BJ (cell line): ENCODE measurements around the gene WDR38. TPM values are rescaled to one million over a fixed set of nuclear protein-coding genes. Genes with fewer than 3 reads are reported as not detected.

Experiments used
- CTCF ChIA-PET: fragments of 350-600 bp; formaldehyde crosslinking; extraction: SDS; loops from one replicate; lab custom pipeline; 2021; ENCODE audit warnings: antibody characterized with exemption, inconsistent platforms; lab: Yijun Ruan, JAX
- POLR2A ChIA-PET: fragments of 300-600 bp; sonication (Branson Sonifier 250); formaldehyde crosslinking; extraction: SDS; loops from one replicate; lab custom pipeline; 2021; ENCODE audit warnings: antibody characterized with exemption; lab: Charles Lee
- DNase-seq: peaks from one replicate; pipeline ENCODE4 v3.0.0-alpha.2; 2011; ENCODE audit warnings: low read depth
- H3K27me3 ChIP-seq: 2 replicates; pipeline ENCODE4 v1.6.0; 2011; ENCODE audit warnings: low read length; ENCODE audit not compliant: control insufficient read depth, insufficient read depth
- H3K36me3 ChIP-seq: 2 replicates; pipeline ENCODE4 v1.5.1; 2011; ENCODE audit warnings: low read length; ENCODE audit not compliant: control insufficient read depth, insufficient read depth
- H3K4me3 ChIP-seq: 2 replicates; pipeline ENCODE4 v1.5.1; 2011; ENCODE audit warnings: low read depth, mild to moderate bottlenecking, control low read depth, low read length
- polyA plus RNA-seq: library from polyadenylated mRNA; depleted of rRNA; stranded (reverse); fragments of >200 nt; gene quantifications from 2 replicates; pipeline ENCODE4 v1.2.3, GENCODE V29; 2011
- TF ChIP-seq, protein P1 (sequence below): IDR thresholded peaks from 2 replicates; pipeline ENCODE4 v1.5.1; 2011; ENCODE audit warnings: low read depth, mild to moderate bottlenecking, control low read depth, inconsistent platforms, low read length, moderate library complexity; ENCODE audit not compliant: insufficient read depth

The WDR38 gene
- polyA plus RNA-seq, 1 experiment, result not detected

- TF ChIP-seq, protein P1, sequence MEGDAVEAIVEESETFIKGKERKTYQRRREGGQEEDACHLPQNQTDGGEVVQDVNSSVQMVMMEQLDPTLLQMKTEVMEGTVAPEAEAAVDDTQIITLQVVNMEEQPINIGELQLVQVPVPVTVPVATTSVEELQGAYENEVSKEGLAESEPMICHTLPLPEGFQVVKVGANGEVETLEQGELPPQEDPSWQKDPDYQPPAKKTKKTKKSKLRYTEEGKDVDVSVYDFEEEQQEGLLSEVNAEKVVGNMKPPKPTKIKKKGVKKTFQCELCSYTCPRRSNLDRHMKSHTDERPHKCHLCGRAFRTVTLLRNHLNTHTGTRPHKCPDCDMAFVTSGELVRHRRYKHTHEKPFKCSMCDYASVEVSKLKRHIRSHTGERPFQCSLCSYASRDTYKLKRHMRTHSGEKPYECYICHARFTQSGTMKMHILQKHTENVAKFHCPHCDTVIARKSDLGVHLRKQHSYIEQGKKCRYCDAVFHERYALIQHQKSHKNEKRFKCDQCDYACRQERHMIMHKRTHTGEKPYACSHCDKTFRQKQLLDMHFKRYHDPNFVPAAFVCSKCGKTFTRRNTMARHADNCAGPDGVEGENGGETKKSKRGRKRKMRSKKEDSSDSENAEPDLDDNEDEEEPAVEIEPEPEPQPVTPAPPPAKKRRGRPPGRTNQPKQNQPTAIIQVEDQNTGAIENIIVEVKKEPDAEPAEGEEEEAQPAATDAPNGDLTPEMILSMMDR, result no peak
- ChIA-PET POLR2A (no interaction called here), CTCF (interaction anchor here (1.5 kb wide), 1 partner anchor 23 kb away, joined by 4 read pairs; no protein-coding TSS in a partner anchor)
- peaks cover 22% of the 10 kb centered on the region for H3K36me3 ChIP-seq
- no peak overlapping the region for H3K4me3 ChIP-seq
- no peaks in the 10 kb centered on the region for H3K27me3 ChIP-seq
- no peak for DNase-seq
Measured at GRCh38 chr9:124875501-124875900, 22.2 kb downstream of the WDR38 start.

DNA sequence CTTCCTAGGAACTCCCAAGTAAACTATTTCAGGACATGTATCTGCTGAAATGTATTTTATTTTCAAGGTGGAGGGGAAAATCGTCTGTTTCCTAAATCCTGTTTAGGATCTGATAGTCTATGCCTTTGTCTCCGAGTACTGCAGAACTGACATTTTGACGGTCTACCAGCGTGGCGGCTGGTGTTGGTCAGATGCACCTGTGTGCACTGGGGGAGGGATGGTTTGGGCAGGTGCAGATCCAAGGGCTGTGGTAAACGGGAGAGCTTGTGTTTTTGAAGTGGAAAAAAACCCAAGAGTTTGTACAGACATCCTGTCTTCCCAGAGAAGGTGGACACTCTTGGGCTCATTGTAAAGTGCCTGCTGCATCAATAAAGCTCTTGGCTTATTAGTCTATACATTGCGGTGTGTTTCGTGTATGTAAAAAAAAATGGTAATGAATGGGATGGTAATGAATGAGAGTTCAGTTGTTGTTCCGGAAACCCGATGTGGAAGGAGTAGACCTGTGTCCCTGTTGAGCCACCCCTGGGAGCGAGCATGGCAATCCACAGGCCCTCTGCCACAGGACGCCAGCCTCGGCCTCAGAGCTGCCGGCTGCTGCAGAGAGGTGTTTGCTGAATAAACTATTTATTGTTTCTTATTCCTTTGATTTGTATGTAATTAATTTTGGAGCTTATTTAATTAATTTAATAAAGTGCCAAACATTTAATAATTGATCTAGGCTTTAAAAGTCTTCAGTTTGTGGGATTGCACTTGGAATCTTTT, 23.9 kb downstream of the WDR38 start:
- no peak for DNase-seq
- H3K36me3 ChIP-seq, result peaks cover 24% of the 10 kb centered on the region
- ChIA-PET POLR2A (no interaction called here), CTCF (interaction anchor here (0.6 to 3.1 kb wide), 7 partner anchors 17 to 223 kb away, joined by 3 to 14 read pairs (median 4); partner anchors contain the start of genes NR6A1 and WDR38)
- H3K27me3 ChIP-seq, result no peaks in the 10 kb centered on the region
- no peak overlapping the region for H3K4me3 ChIP-seq
- TF ChIP-seq, protein P1, result no peak

- TF ChIP-seq, protein P1, result no peak
- Histone ChIP-seq H3K27me3 (no peaks in the 10 kb centered on the region), H3K4me3 (no peak overlapping the region), H3K36me3 (peaks cover 26% of the 10 kb centered on the region)
- DNase-seq, result no peak
- POLR2A ChIA-PET, result no interaction called here
- CTCF ChIA-PET, result interaction anchor here (0.6 to 3.1 kb wide), 5 partner anchors 16 to 224 kb away, joined by 3 to 14 read pairs (median 6); partner anchors contain the start of genes NR6A1 and WDR38
Measured at GRCh38 chr9:124878021-124878420, 24.8 kb downstream of the WDR38 start.

GRCh38 chr9:124878518-124878917, 25.3 kb downstream of the WDR38 start:
- POLR2A ChIA-PET, result no interaction called here
- Histone ChIP-seq H3K4me3 (no peak overlapping the region), H3K27me3 (no peaks in the 10 kb centered on the region), H3K36me3 (peaks cover 26% of the 10 kb centered on the region)
- CTCF ChIA-PET, result interaction anchor here (1.2 to 3.1 kb wide), 3 partner anchors 15 to 107 kb away, joined by 6 to 14 read pairs (median 11); partner anchors contain the start of genes NR6A1 and WDR38
- TF ChIP-seq, protein P1, result no peak
- DNase-seq, result no peak

DNA sequence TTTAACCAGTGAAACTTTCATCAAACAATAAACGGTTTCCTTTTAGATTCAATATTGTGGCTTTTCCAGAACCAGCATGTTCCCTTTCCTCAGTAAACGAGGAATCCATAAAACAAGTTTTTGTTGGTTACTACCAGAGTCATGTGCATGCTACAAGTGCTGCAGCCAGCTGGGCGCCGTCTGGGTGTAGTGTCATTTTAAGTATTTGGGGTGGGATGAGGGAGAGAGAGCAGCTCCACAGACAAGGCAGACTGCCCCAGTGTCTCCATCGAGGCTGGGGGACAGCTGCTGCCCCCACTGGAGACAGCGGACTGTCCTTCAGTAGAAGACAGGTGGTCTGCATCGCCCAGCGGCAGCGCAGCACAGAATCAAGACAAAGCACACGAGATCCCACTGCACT, 26.0 kb downstream of the WDR38 start:
- TF ChIP-seq, protein P1, result no peak
- Histone ChIP-seq H3K27me3 (no peaks in the 10 kb centered on the region), H3K36me3 (peaks cover 22% of the 10 kb centered on the region), H3K4me3 (no peak overlapping the region)
- no peak for DNase-seq
- ChIA-PET POLR2A (no interaction called here), CTCF (interaction anchor here (3.1 kb wide), 2 partner anchors 14 to 26 kb away, joined by 13 to 14 read pairs; partner anchors contain the start of gene WDR38)
